ENCODE results near the gene FANK1.

- no peak for TF ChIP-seq CTCF (conservative IDR thresholded peaks at IDR 0.05; ENCODE audit: low read length)
- TF ChIP-seq EZH2phosphoT487 (IDR thresholded peaks at IDR 0.05; ENCODE audit: borderline replicate concordance, low read depth, low read length), result no peak
Observed at GRCh38 chr10:125985557-125986240, 89.3 kb downstream of the FANK1 start.
